ENCODE results near the gene ICAM5.

ICAM5 gene

GRCh38 chr19:10321874-10322835 is 32.4 kb downstream of the ICAM5 start:
- no peak for DNase-seq (ENCODE audit: low read depth)
- no peak overlapping the region for H3K4me3 ChIP-seq (replicated peaks; ENCODE audit: low read depth, low read length)
- TF ChIP-seq CTCF (IDR thresholded peaks at IDR 0.05; ENCODE audit: low read length, missing control alignments): no peak

- TF ChIP-seq CTCF (IDR thresholded peaks at IDR 0.05; ENCODE audit: low read length, missing control alignments): no peak
- H3K4me3 ChIP-seq (replicated peaks; ENCODE audit: low read depth, low read length): no peak overlapping the region
- no peak for DNase-seq (ENCODE audit: low read depth)
These were observed 36.0 kb downstream of the ICAM5 start for GRCh38 chr19:10325732-10326131.

- DNase-seq (ENCODE audit: low read depth): no peak
- no peak overlapping the region for H3K4me3 ChIP-seq (replicated peaks; ENCODE audit: low read depth, low read length)
- no peak for TF ChIP-seq CTCF (IDR thresholded peaks at IDR 0.05; ENCODE audit: low read length, missing control alignments)
These were observed 38.0 kb downstream of the ICAM5 start for GRCh38 chr19:10327793-10328192.

GRCh38 chr19:10328558-10329429 is 39.0 kb downstream of the ICAM5 start:
- no peak for TF ChIP-seq CTCF (IDR thresholded peaks at IDR 0.05; ENCODE audit: low read length, missing control alignments)
- DNase-seq (ENCODE audit: low read depth): no peak
- H3K4me3 ChIP-seq (replicated peaks; ENCODE audit: low read depth, low read length): no peak overlapping the region

GRCh38 chr19:10329555-10329954 is 39.8 kb downstream of the ICAM5 start:
- no peak for DNase-seq (ENCODE audit: low read depth)
- H3K4me3 ChIP-seq (replicated peaks; ENCODE audit: low read depth, low read length): no peak overlapping the region
- no peak for TF ChIP-seq CTCF (IDR thresholded peaks at IDR 0.05; ENCODE audit: low read length, missing control alignments)

- peak overlapping the region; percentile 90 for H3K4me3 ChIP-seq (replicated peaks; ENCODE audit: low read depth, low read length)
- DNase-seq (ENCODE audit: low read depth): no peak
- no peak for TF ChIP-seq CTCF (IDR thresholded peaks at IDR 0.05; ENCODE audit: low read length, missing control alignments)
These were observed 42.6 kb downstream of the ICAM5 start for GRCh38 chr19:10332158-10332964.
